ENCODE measurements around the gene CIDEB.

- TF ChIP-seq CTCF (IDR thresholded peaks at IDR 0.05) (no peak), POLR2A (IDR thresholded peaks at IDR 0.05) (no peak)
Measured at GRCh38 chr14:24260780-24261157, 47.0 kb downstream of the CIDEB start.

Data from body of pancreas (tissue), 4 donors.